H9 (cell line): ENCODE data around the gene GPR42. TPM values are rescaled to one million over a fixed set of nuclear protein-coding genes. Genes with fewer than 3 reads are reported as not detected.

Source experiments
- DNase-seq: peaks from one replicate; pipeline ENCODE4 v3.0.0-alpha.2; 2017
- H2AFZ ChIP-seq: one replicate; pipeline ENCODE4 v1.6.1; 2013; ENCODE audit warnings: mild to moderate bottlenecking, low read length, control low read depth, moderate library complexity
- H2AK5ac ChIP-seq: 2 replicates; pipeline ENCODE4 v1.6.1; 2013; ENCODE audit warnings: low read length, control low read depth, mixed read lengths; ENCODE audit not compliant: insufficient read length
- H2BK120ac ChIP-seq: one replicate; pipeline ENCODE4 v1.6.1; 2013; ENCODE audit warnings: low read depth, mild to moderate bottlenecking, low read length, control low read depth, inconsistent platforms; ENCODE audit not compliant: poor library complexity, severe bottlenecking
- H2BK12ac ChIP-seq: 2 replicates; pipeline ENCODE4 v1.6.1; 2013; ENCODE audit warnings: low read length, control low read depth, mixed read lengths, low read depth; ENCODE audit not compliant: insufficient read length
- H2BK15ac ChIP-seq: 2 replicates; pipeline ENCODE4 v1.6.1; 2013; ENCODE audit warnings: low read depth, low read length, control low read depth
- H2BK20ac ChIP-seq: one replicate; pipeline ENCODE4 v1.6.1; 2013; ENCODE audit warnings: low read depth, mild to moderate bottlenecking, low read length, control low read depth, inconsistent platforms; ENCODE audit not compliant: poor library complexity, severe bottlenecking
- H2BK5ac ChIP-seq: 2 replicates; pipeline ENCODE4 v1.6.1; 2013; ENCODE audit warnings: low read length, control low read depth, mixed read lengths; ENCODE audit not compliant: insufficient read length
- H3K14ac ChIP-seq: 2 replicates; pipeline ENCODE4 v1.6.1; 2013; ENCODE audit warnings: low read length, control low read depth; ENCODE audit not compliant: insufficient read depth
- H3K18ac ChIP-seq: 2 replicates; pipeline ENCODE4 v1.6.1; 2013; ENCODE audit warnings: low read depth, mild to moderate bottlenecking, mixed read lengths, low read length, control low read depth; ENCODE audit not compliant: insufficient read length
- H3K23ac ChIP-seq: 2 replicates; pipeline ENCODE4 v1.6.1; 2013; ENCODE audit warnings: low read length, control low read depth, mixed read lengths, low read depth; ENCODE audit not compliant: insufficient read length
- H3K23me2 ChIP-seq: 2 replicates; pipeline ENCODE4 v1.6.1; 2013; ENCODE audit warnings: low read depth, mild to moderate bottlenecking, mixed read lengths, low read length, control low read depth; ENCODE audit not compliant: insufficient read length, poor library complexity, severe bottlenecking
- H3K27ac ChIP-seq: 2 replicates; pipeline ENCODE4 v1.5.1; 2013; ENCODE audit warnings: low read length, control low read depth, mixed read lengths, low read depth; ENCODE audit not compliant: insufficient read length
- H3K27me3 ChIP-seq: 2 replicates; pipeline ENCODE4 v1.6.1; 2013; ENCODE audit warnings: low read length, control low read depth, inconsistent platforms; ENCODE audit not compliant: insufficient read depth
- H3K4ac ChIP-seq: 2 replicates; pipeline ENCODE4 v1.6.1; 2013; ENCODE audit warnings: low read depth, mild to moderate bottlenecking, control low read depth, inconsistent platforms, low read length, moderate library complexity
- H3K4me1 ChIP-seq: 2 replicates; pipeline ENCODE4 v1.6.1; 2013; ENCODE audit warnings: low read length, control low read depth, inconsistent platforms; ENCODE audit not compliant: insufficient read depth
- H3K4me2 ChIP-seq: 2 replicates; pipeline ENCODE4 v1.6.1; 2013; ENCODE audit warnings: low read length, control low read depth, mixed read lengths; ENCODE audit not compliant: insufficient read length, insufficient read depth
- H3K56ac ChIP-seq: 2 replicates; pipeline ENCODE4 v1.6.1; 2013; ENCODE audit warnings: low read depth, mild to moderate bottlenecking, mixed read lengths, low read length, control low read depth; ENCODE audit not compliant: insufficient read length
- H3K79me1 ChIP-seq: 2 replicates; pipeline ENCODE4 v1.6.1; 2013; ENCODE audit warnings: low read depth, mild to moderate bottlenecking, moderate library complexity, low read length, control low read depth, inconsistent platforms; ENCODE audit not compliant: insufficient read depth, poor library complexity, severe bottlenecking
- H3K79me2 ChIP-seq: 2 replicates; pipeline ENCODE4 v1.6.1; 2013; ENCODE audit warnings: low read length, control low read depth, inconsistent platforms; ENCODE audit not compliant: insufficient read depth
- H3K9ac ChIP-seq: 2 replicates; pipeline ENCODE4 v1.6.1; 2013; ENCODE audit warnings: low read length, control low read depth, mixed read lengths; ENCODE audit not compliant: insufficient read length; ENCODE audit errors: extremely low read depth
- H3K9me3 ChIP-seq: one replicate; pipeline ENCODE4 v1.6.1; 2013; ENCODE audit warnings: low read depth, low read length, inconsistent platforms; ENCODE audit not compliant: control insufficient read depth
- H3T11ph ChIP-seq: one replicate; pipeline ENCODE4 v1.6.1; 2013; ENCODE audit warnings: mild to moderate bottlenecking, low read length, control low read depth, inconsistent platforms
- H4K20me1 ChIP-seq: one replicate; pipeline ENCODE4 v1.6.1; 2013; ENCODE audit not compliant: control insufficient read depth, insufficient read length, insufficient read depth
- H4K5ac ChIP-seq: 2 replicates; pipeline ENCODE4 v1.6.1; 2013; ENCODE audit warnings: low read depth, mild to moderate bottlenecking, mixed read lengths, low read length, control low read depth; ENCODE audit not compliant: insufficient read length
- H4K8ac ChIP-seq: replicated peaks from 2 replicates; pipeline ENCODE4 v1.6.1; 2013; ENCODE audit warnings: low read length, control low read depth, mixed read lengths, low read depth; ENCODE audit not compliant: insufficient read length
- H4K91ac ChIP-seq: 2 replicates; pipeline ENCODE4 v1.6.1; 2013; ENCODE audit warnings: low read depth, mild to moderate bottlenecking, moderate library complexity, mixed read lengths, low read length, control low read depth; ENCODE audit not compliant: insufficient read length
- H3K27ac Mint-ChIP-seq, 3 experiments: 2 replicates in 2 of 3; 3 replicates in 1 of 3; pipeline ENCODE4 v1.8.0; 2020 to 2021; ENCODE audit warnings: mixed read lengths in 3 of 3, mild to moderate bottlenecking in 1 of 3, moderate library complexity in 1 of 3
- H3K27me3 Mint-ChIP-seq: 2 replicates; pipeline ENCODE4 v1.8.0; 2021; ENCODE audit warnings: low read depth, mild to moderate bottlenecking, moderate library complexity, mixed read lengths
- H3K36me3 Mint-ChIP-seq, 3 experiments: 2 replicates in 2 of 3; 3 replicates in 1 of 3; pipeline ENCODE4 v1.8.0; 2020 to 2021; ENCODE audit warnings: low read depth in 3 of 3, mixed read lengths in 3 of 3; ENCODE audit not compliant: insufficient read depth in 1 of 3
- H3K4me1 Mint-ChIP-seq, 2 experiments: 2 replicates each; pipeline ENCODE4 v1.8.0; 2020; ENCODE audit warnings: mixed read lengths in 2 of 2
- H3K4me3 Mint-ChIP-seq, 2 experiments: 2 replicates in 1 of 2; 3 replicates in 1 of 2; pipeline ENCODE4 v1.8.0; 2020 to 2021; ENCODE audit warnings: mild to moderate bottlenecking in 2 of 2, mixed read lengths in 2 of 2, moderate library complexity in 1 of 2
- H3K9me3 Mint-ChIP-seq, 2 experiments: 2 replicates in 1 of 2; 3 replicates in 1 of 2; pipeline ENCODE4 v1.8.0; 2020; ENCODE audit warnings: mild to moderate bottlenecking in 2 of 2, mixed read lengths in 2 of 2, moderate library complexity in 1 of 2
- CTCF ChIP-seq: fragments of 200-600 bp; sonication (generic); conservative IDR thresholded peaks from 3 replicates; pipeline ENCODE4 v1.8.0; 2021; ENCODE audit warnings: antibody characterized with exemption, mild to moderate bottlenecking
- WGBS: extraction: QIAGEN DNeasy Blood & Tissue Kit; methylation state at CpG from one replicate; pipeline ENCODE4 v1.1.7; 2013; ENCODE audit warnings: missing lambda C conversion rate, low lambda C conversion rate, mixed read lengths; ENCODE audit not compliant: insufficient read length; ENCODE audit errors: extremely low coverage; 5-methylcytosine and 5-hydroxymethylcytosine counted together
- total RNA-seq: library from RNA; stranded (reverse); gene quantifications from 2 replicates; pipeline ENCODE4 v1.2.1, GENCODE V29; 2021

Gene GPR42
- total RNA-seq, 1 experiment from 2014 or later = not detected

DNA sequence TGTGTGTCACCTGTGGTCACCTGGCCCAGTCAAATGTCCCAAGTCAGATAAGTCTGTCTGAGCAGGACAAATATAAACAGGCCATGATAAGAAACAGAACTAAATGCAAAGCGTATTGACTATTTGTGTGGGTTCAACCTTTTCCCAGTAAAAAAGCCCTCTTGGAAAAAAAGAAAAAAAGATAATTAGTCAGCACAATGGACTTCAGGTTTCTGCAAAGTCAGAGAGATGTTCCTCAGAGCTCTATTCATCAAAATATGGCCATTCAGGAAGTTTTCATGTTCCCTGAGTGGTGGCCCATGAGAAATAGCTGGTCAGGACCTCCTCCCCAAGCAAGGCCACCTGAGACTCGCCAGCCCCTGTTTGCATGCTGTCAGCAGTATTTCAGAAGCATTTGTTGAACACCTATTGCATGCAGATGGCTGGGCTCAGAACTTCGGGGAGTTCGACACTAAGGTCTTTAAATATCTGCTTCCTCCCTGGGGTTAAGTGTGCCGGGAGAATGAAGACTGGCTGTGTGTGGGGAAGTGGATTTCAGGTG, 9.9 kb upstream of the GPR42 start:
- H4K5ac ChIP-seq = no peak overlapping the region
- WGBS = no CpG with 5 or more reads among the region's 5 CpGs
- H2BK12ac ChIP-seq = no peak overlapping the region
- no peak overlapping the region for H3T11ph ChIP-seq
- no peak overlapping the region for H4K8ac ChIP-seq
- H3K14ac ChIP-seq = no peak overlapping the region
- peak; percentile 4 for DNase-seq
- H3K23me2 ChIP-seq = no peaks in the 10 kb centered on the region
- no peak overlapping the region for H3K4ac ChIP-seq
- no peaks in the 10 kb centered on the region for H3K27me3 ChIP-seq
- H3K56ac ChIP-seq = no peak overlapping the region
- H3K79me2 ChIP-seq = no peaks in the 10 kb centered on the region
- no peak overlapping the region for H3K23ac ChIP-seq
- Mint-ChIP-seq H3K9me3 (no peaks in the 10 kb centered on the region), H3K4me1 (peaks cover 3 to 5% of the 10 kb centered on the region in 2 experiments; a peak in 3 of 4 replicates), H3K4me3 (no peak overlapping the region), H3K36me3 (no peaks in the 10 kb centered on the region), H3K27ac (no peak overlapping the region; a peak in 1 of 7 replicates), H3K27me3 (peaks cover 3% of the 10 kb centered on the region)
- no peak overlapping the region for H2BK5ac ChIP-seq
- H4K20me1 ChIP-seq = peaks cover 4% of the 10 kb centered on the region
- no peak overlapping the region for H3K27ac ChIP-seq
- H3K9me3 ChIP-seq = no peaks in the 10 kb centered on the region
- H2BK120ac ChIP-seq = no peak overlapping the region
- H3K9ac ChIP-seq = no peak overlapping the region
- no peak overlapping the region for H3K18ac ChIP-seq
- H2BK20ac ChIP-seq = no peak overlapping the region
- H2BK15ac ChIP-seq = no peak overlapping the region
- no peak overlapping the region for H2AFZ ChIP-seq
- no peak overlapping the region for H3K4me2 ChIP-seq
- no peak overlapping the region for H2AK5ac ChIP-seq
- no peak for TF ChIP-seq CTCF
- no peaks in the 10 kb centered on the region for H3K4me1 ChIP-seq
- H3K79me1 ChIP-seq = no peaks in the 10 kb centered on the region
- H4K91ac ChIP-seq = no peak overlapping the region
